Neuronal stem cell (in vitro differentiated cells): ENCODE results near the gene ILKAP.

Source experiments
- DNase-seq: peaks from one replicate; pipeline ENCODE4 v3.0.0-alpha.2; 2013; ENCODE audit warnings: low spot score
- H2AFZ ChIP-seq: one replicate; pipeline ENCODE4 v1.6.1; 2013; ENCODE audit warnings: mild to moderate bottlenecking, low read length, inconsistent platforms
- H2AK5ac ChIP-seq: 2 replicates; pipeline ENCODE4 v1.6.1; 2013; ENCODE audit warnings: low read depth, mild to moderate bottlenecking, inconsistent platforms, low read length, moderate library complexity, mixed read lengths
- H2BK120ac ChIP-seq: 2 replicates; pipeline ENCODE4 v1.6.1; 2013; ENCODE audit warnings: low read depth, mild to moderate bottlenecking, inconsistent platforms, low read length, moderate library complexity, mixed read lengths
- H2BK12ac ChIP-seq: one replicate; pipeline ENCODE4 v1.6.1; 2013; ENCODE audit warnings: low read length, inconsistent platforms
- H2BK15ac ChIP-seq: 2 replicates; pipeline ENCODE4 v1.6.1; 2013; ENCODE audit warnings: mild to moderate bottlenecking, low read length, inconsistent platforms, mixed read lengths
- H2BK5ac ChIP-seq: one replicate; pipeline ENCODE4 v1.6.1; 2013; ENCODE audit warnings: inconsistent platforms, mild to moderate bottlenecking, low read length, moderate library complexity
- H3K14ac ChIP-seq: one replicate; pipeline ENCODE4 v1.6.1; 2013; ENCODE audit warnings: low read length, inconsistent platforms
- H3K18ac ChIP-seq: 2 replicates; pipeline ENCODE4 v1.6.1; 2013; ENCODE audit warnings: low read length, inconsistent platforms
- H3K23ac ChIP-seq: 2 replicates; pipeline ENCODE4 v1.6.1; 2013; ENCODE audit warnings: low read depth, mild to moderate bottlenecking, mixed read lengths, low read length, inconsistent platforms; ENCODE audit not compliant: poor library complexity
- H3K27ac ChIP-seq: replicated peaks from 3 replicates; pipeline ENCODE4 v1.5.1; 2013; ENCODE audit warnings: low read length, inconsistent platforms
- H3K27me3 ChIP-seq, 3 experiments: 2 replicates each; pipeline ENCODE4 v1.6.1; 2013; ENCODE audit warnings: low read length in 3 of 3, mild to moderate bottlenecking in 2 of 3, inconsistent platforms in 1 of 3, low read depth in 1 of 3, mixed read lengths in 1 of 3, moderate library complexity in 1 of 3; ENCODE audit not compliant: control insufficient read depth in 3 of 3, insufficient read depth in 3 of 3
- H3K36me3 ChIP-seq, 2 donors: replicated peaks in 1 of 2; 2 replicates each; pipeline ENCODE4 v1.6.1; 2013; ENCODE audit warnings: low read length in 2 of 2; ENCODE audit not compliant: control insufficient read depth in 2 of 2, insufficient read depth in 2 of 2
- H3K4ac ChIP-seq: 2 replicates; pipeline ENCODE4 v1.6.1; 2013; ENCODE audit warnings: inconsistent platforms, mild to moderate bottlenecking, low read length, moderate library complexity
- H3K4me1 ChIP-seq, 2 donors: 1 replicate in 1 of 2; 2 replicates in 1 of 2; pipeline ENCODE4 v1.6.1; 2013; ENCODE audit warnings: low read length in 2 of 2, low read depth in 1 of 2; ENCODE audit not compliant: control insufficient read depth in 2 of 2, insufficient read depth in 1 of 2
- H3K4me2 ChIP-seq: one replicate; pipeline ENCODE4 v1.6.1; 2013; ENCODE audit warnings: mild to moderate bottlenecking, low read length, inconsistent platforms; ENCODE audit not compliant: insufficient read depth, poor library complexity, severe bottlenecking
- H3K4me3 ChIP-seq, 2 donors: 2 replicates each; pipeline ENCODE4 v1.5.1; 2013; ENCODE audit warnings: low read length in 2 of 2, mild to moderate bottlenecking in 2 of 2, inconsistent platforms in 1 of 2, moderate library complexity in 1 of 2
- H3K79me1 ChIP-seq: one replicate; pipeline ENCODE4 v1.6.1; 2013; ENCODE audit warnings: low read depth, mild to moderate bottlenecking, inconsistent platforms, low read length, moderate library complexity
- H3K9ac ChIP-seq: one replicate; pipeline ENCODE4 v1.6.1; 2013; ENCODE audit warnings: mild to moderate bottlenecking, low read depth, low read length, inconsistent platforms; ENCODE audit not compliant: poor library complexity
- H3K9me3 ChIP-seq, 2 donors: replicated peaks in 1 of 2; 2 replicates each; pipeline versions ENCODE3 to v1.6.1; 2013; ENCODE audit warnings: low read length in 2 of 2, mild to moderate bottlenecking in 2 of 2, inconsistent platforms in 1 of 2, low read depth in 1 of 2, mixed read lengths in 1 of 2, moderate library complexity in 1 of 2; ENCODE audit not compliant: control insufficient read depth in 2 of 2, insufficient read depth in 1 of 2
- H4K8ac ChIP-seq: one replicate; pipeline ENCODE4 v1.6.1; 2013; ENCODE audit warnings: low read depth, mild to moderate bottlenecking, inconsistent platforms, low read length, moderate library complexity
- H4K91ac ChIP-seq: one replicate; pipeline ENCODE4 v1.6.1; 2013; ENCODE audit warnings: low read length, low read depth, mild to moderate bottlenecking, inconsistent platforms; ENCODE audit not compliant: poor library complexity
- WGBS, 2 donors: extraction: QIAGEN DNeasy Blood & Tissue Kit; methylation state at CpG; one replicate each; pipeline ENCODE4 v1.1.7; 2013; ENCODE audit warnings: missing lambda C conversion rate in 2 of 2, mixed read lengths in 1 of 2; ENCODE audit not compliant: insufficient read length in 2 of 2, insufficient replicate concordance in 1 of 2; ENCODE audit errors: extremely low coverage in 2 of 2; 5-methylcytosine and 5-hydroxymethylcytosine counted together

ILKAP gene

GRCh38 chr2:238161291-238162051, 42.0 kb downstream of the ILKAP start:
- Histone ChIP-seq H3K23ac (no peak overlapping the region), H3K27ac (no peak overlapping the region), H3K4me2 (no peak overlapping the region), H2BK15ac (no peak overlapping the region), H3K79me1 (peaks cover 3% of the 10 kb centered on the region), H3K36me3 (no peaks in the 10 kb centered on the region), H3K9ac (no peak overlapping the region), H4K8ac (peak overlapping the region; percentile 65), H2BK12ac (peak overlapping the region; percentile 58), H3K4me1 (peaks cover 2 to 4% of the 10 kb centered on the region in 2 donors), H3K4ac (no peak overlapping the region), H2AFZ (no peak overlapping the region), H3K14ac (no peak overlapping the region), H3K4me3 (no peak overlapping the region), H3K18ac (no peak overlapping the region), H3K27me3 (peaks cover 18 to 71% (median 23%) of the 10 kb centered on the region in 3 experiments), H2BK5ac (no peak overlapping the region), H2AK5ac (peak overlapping the region; percentile 28), H4K91ac (no peak overlapping the region), H3K9me3 (no peaks in the 10 kb centered on the region), H2BK120ac (no peak overlapping the region)
- no CpG with 5 or more reads among the region's 21 CpGs for WGBS, 2 donors
- no peak for DNase-seq

GRCh38 chr2:238160206-238161129, 43.0 kb downstream of the ILKAP start:
- Histone ChIP-seq H3K23ac (peak overlapping the region; percentile 65), H2AFZ (peak overlapping the region; percentile 45), H4K8ac (no peak overlapping the region), H3K4ac (no peak overlapping the region), H3K9me3 (no peaks in the 10 kb centered on the region), H3K4me3 (no peak overlapping the region), H2BK12ac (no peak overlapping the region), H4K91ac (no peak overlapping the region), H3K4me2 (no peak overlapping the region), H2BK15ac (no peak overlapping the region), H3K14ac (no peak overlapping the region), H2AK5ac (peak overlapping the region; percentile 68), H3K27ac (no peak overlapping the region), H3K79me1 (peaks cover 3% of the 10 kb centered on the region), H3K18ac (no peak overlapping the region), H3K9ac (no peak overlapping the region), H2BK120ac (no peak overlapping the region), H3K4me1 (peaks cover 3 to 9% of the 10 kb centered on the region in 2 donors), H3K36me3 (no peaks in the 10 kb centered on the region), H2BK5ac (no peak overlapping the region), H3K27me3 (peaks cover 18 to 71% (median 23%) of the 10 kb centered on the region in 3 experiments)
- no peak for DNase-seq
- WGBS, 2 donors: no CpG with 5 or more reads among the region's 23 CpGs

- Histone ChIP-seq H2BK5ac (no peak overlapping the region), H3K4me3 (peak overlapping the region in 1 of 2 donors; percentile 40)
Measured at GRCh38 chr2:238159661-238160205, 43.8 kb downstream of the ILKAP start.

More at GRCh38 chr2:238159661-238160205, 43.8 kb downstream of the ILKAP start:
- no peak overlapping the region for H2BK12ac ChIP-seq
- H2BK120ac ChIP-seq: no peak overlapping the region
- no peak overlapping the region for H4K8ac ChIP-seq
- H3K4ac ChIP-seq: no peak overlapping the region
- no peaks in the 10 kb centered on the region for H3K9me3 ChIP-seq
- H3K18ac ChIP-seq: no peak overlapping the region
- DNase-seq: no peak
- H3K23ac ChIP-seq: peak overlapping the region; percentile 65
- no peak overlapping the region for H2BK15ac ChIP-seq
- no CpG with 5 or more reads among the region's 10 CpGs for WGBS, 2 donors
- H3K27ac ChIP-seq: no peak overlapping the region
- H4K91ac ChIP-seq: no peak overlapping the region
- H3K36me3 ChIP-seq: no peaks in the 10 kb centered on the region
- H3K27me3 ChIP-seq: peaks cover 18 to 65% (median 23%) of the 10 kb centered on the region in 3 experiments
- H3K14ac ChIP-seq: no peak overlapping the region
- H3K4me1 ChIP-seq: peaks cover 6 to 9% of the 10 kb centered on the region in 2 donors
- H2AK5ac ChIP-seq: peak overlapping the region; percentile 68
- H2AFZ ChIP-seq: peak overlapping the region; percentile 85
- H3K4me2 ChIP-seq: no peak overlapping the region
- peaks cover 3% of the 10 kb centered on the region for H3K79me1 ChIP-seq
- no peak overlapping the region for H3K9ac ChIP-seq
